Measurements from ENCODE around the gene ANK3.

DNA sequence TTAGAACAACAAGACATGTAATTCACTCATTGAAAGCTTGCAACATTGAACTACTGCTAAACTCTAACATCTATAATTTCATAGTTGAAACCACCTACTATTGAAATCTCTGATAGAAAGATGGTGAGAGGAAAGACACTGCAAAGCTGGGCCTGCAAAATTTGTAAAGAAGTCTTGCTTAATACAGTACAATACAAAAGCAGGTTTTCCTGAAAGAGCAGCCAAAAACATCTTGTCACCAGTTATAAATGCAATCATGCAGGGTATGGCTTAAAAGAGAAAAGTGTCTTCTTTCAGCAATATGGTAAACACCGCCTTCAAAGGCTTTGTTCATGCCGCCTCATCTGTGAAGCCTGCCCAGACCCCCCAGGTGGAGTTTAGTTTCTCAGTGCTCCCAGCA, 109.2 kb downstream of the ANK3 start:
- TF ChIP-seq, protein P1, sequence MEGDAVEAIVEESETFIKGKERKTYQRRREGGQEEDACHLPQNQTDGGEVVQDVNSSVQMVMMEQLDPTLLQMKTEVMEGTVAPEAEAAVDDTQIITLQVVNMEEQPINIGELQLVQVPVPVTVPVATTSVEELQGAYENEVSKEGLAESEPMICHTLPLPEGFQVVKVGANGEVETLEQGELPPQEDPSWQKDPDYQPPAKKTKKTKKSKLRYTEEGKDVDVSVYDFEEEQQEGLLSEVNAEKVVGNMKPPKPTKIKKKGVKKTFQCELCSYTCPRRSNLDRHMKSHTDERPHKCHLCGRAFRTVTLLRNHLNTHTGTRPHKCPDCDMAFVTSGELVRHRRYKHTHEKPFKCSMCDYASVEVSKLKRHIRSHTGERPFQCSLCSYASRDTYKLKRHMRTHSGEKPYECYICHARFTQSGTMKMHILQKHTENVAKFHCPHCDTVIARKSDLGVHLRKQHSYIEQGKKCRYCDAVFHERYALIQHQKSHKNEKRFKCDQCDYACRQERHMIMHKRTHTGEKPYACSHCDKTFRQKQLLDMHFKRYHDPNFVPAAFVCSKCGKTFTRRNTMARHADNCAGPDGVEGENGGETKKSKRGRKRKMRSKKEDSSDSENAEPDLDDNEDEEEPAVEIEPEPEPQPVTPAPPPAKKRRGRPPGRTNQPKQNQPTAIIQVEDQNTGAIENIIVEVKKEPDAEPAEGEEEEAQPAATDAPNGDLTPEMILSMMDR (conservative IDR thresholded peaks at IDR 0.05), result no peak
- TF ChIP-seq EZH2 (IDR thresholded peaks at IDR 0.05; ENCODE audit: low read depth), result no peak
